HepG2 (cell line): ENCODE measurements around the gene ACSF3. TPM values are rescaled to one million over a fixed set of nuclear protein-coding genes. Genes with fewer than 3 reads are reported as not detected.
A peak's percentile ranks its signal among the peaks of the same experiment; 100 is the strongest.

Source experiments
- ARNT2 ChIP-seq: sonication (generic); formaldehyde crosslinking; IDR thresholded peaks from 2 replicates; pipeline ENCODE4 v1.8.0; 2022; ENCODE audit warnings: mild to moderate bottlenecking, low read depth, missing genetic modification reagents, moderate library complexity
- CCAR2 ChIP-seq: fragments of 200-400 bp; formaldehyde crosslinking; optimal IDR thresholded peaks from 2 replicates; pipeline ENCODE3; 2018; ENCODE audit warnings: low read depth, mild to moderate bottlenecking, low read length, moderate library complexity
- GTF3A ChIP-seq: sonication (generic); formaldehyde crosslinking; conservative IDR thresholded peaks from 2 replicates; pipeline ENCODE4 v1.4.0; 2020; ENCODE audit warnings: mild to moderate bottlenecking, missing genetic modification reagents
- KAT2B ChIP-seq: fragments of 150-350 bp; IDR thresholded peaks from 2 replicates; pipeline ENCODE4 v1.6.1; 2014; ENCODE audit warnings: low read depth, low read length, borderline replicate concordance
- MED13 ChIP-seq: sonication (generic); formaldehyde crosslinking; IDR thresholded peaks from 2 replicates; pipeline ENCODE4 v1.5.0; 2020; ENCODE audit warnings: missing genetic modification reagents
- NFYB ChIP-seq: sonication (generic); formaldehyde crosslinking; IDR thresholded peaks from 2 replicates; pipeline ENCODE4 v1.4.0; 2020; ENCODE audit warnings: missing genetic modification reagents
- PHF20 ChIP-seq: sonication (generic); formaldehyde crosslinking; IDR thresholded peaks from 2 replicates; pipeline ENCODE4 v1.5.0; 2020; ENCODE audit warnings: mild to moderate bottlenecking, missing genetic modification reagents
- PRMT3 ChIP-seq: sonication (generic); formaldehyde crosslinking; IDR thresholded peaks from 2 replicates; pipeline ENCODE4 v1.8.1; 2022; ENCODE audit warnings: low read depth, mild to moderate bottlenecking, moderate library complexity, missing genetic modification reagents, borderline replicate concordance
- RORA ChIP-seq: sonication (generic); formaldehyde crosslinking; IDR thresholded peaks from 2 replicates; pipeline ENCODE4 v1.5.0; 2020; ENCODE audit warnings: mild to moderate bottlenecking, missing genetic modification reagents, moderate library complexity
- SP2 ChIP-seq: sonication (generic); formaldehyde crosslinking; IDR thresholded peaks from 2 replicates; pipeline ENCODE4 v1.5.1; 2020; ENCODE audit warnings: mild to moderate bottlenecking, missing genetic modification reagents
- SP5 ChIP-seq: IDR thresholded peaks from 2 replicates; pipeline ENCODE4 v1.6.1; 2016; ENCODE audit warnings: low read depth, borderline replicate concordance
- SRY ChIP-seq: sonication (generic); formaldehyde crosslinking; IDR thresholded peaks from 2 replicates; pipeline ENCODE4 v1.8.0; 2022; ENCODE audit warnings: mild to moderate bottlenecking, missing genetic modification reagents
- TOPORS ChIP-seq: sonication (generic); formaldehyde crosslinking; IDR thresholded peaks from 2 replicates; pipeline ENCODE4 v1.8.0; 2023; ENCODE audit warnings: mild to moderate bottlenecking, missing genetic modification reagents
- ZFP37 ChIP-seq: sonication (generic); formaldehyde crosslinking; IDR thresholded peaks from 2 replicates; pipeline ENCODE4 v1.4.0; 2020; ENCODE audit warnings: missing genetic modification reagents, borderline replicate concordance
- ZNF816 ChIP-seq: sonication (generic); formaldehyde crosslinking; IDR thresholded peaks from 2 replicates; pipeline ENCODE4 v1.8.0; 2022; ENCODE audit warnings: missing genetic modification reagents, mild to moderate bottlenecking, borderline replicate concordance
- polyA plus RNA-seq, 8 experiments: library from polyadenylated mRNA; depleted of rRNA in 3 of 8; stranded (reverse) in 7 of 8; unstranded in 1 of 8; fragments of >200 nt; fragmentation: Illumina TruSeq in 4 of 8; extraction: Trizol in 4 of 8; gene quantifications; 2 replicates each; pipeline versions ENCODE4 v1.2.1 to v1.2.3, GENCODE V29; 2011 to 2016; ENCODE audit warnings: low read depth in 4 of 8, missing spikeins in 1 of 8, mixed read lengths in 1 of 8; ENCODE audit not compliant: insufficient read depth in 1 of 8
- total RNA-seq, 5 experiments: library from RNA; depleted of rRNA; stranded (reverse); fragments of >200 nt; fragmentation: Illumina TruSeq; extraction: Trizol; gene quantifications; 2 replicates each; pipeline ENCODE4 v1.2.3, GENCODE V29; 2016; ENCODE audit warnings: low read depth in 1 of 5
- TF ChIP-seq, protein P1 (sequence below), 2 experiments: sonication (generic) in 1 of 2; formaldehyde crosslinking in 1 of 2; IDR thresholded peaks; 2 replicates each; pipeline versions ENCODE4 v1.6.1 to v1.9.0; 2014 to 2022; ENCODE audit warnings: antibody characterized with exemption in 1 of 2, borderline replicate concordance in 1 of 2, inconsistent platforms in 1 of 2, low read depth in 1 of 2, missing genetic modification reagents in 1 of 2
- TF ChIP-seq, protein P2 (sequence below): sonication (generic); formaldehyde crosslinking; IDR thresholded peaks from 2 replicates; pipeline ENCODE4 v1.8.0; 2023; ENCODE audit warnings: mild to moderate bottlenecking, missing genetic modification reagents
- TF ChIP-seq, protein P3 (sequence below): IDR thresholded peaks from 2 replicates; pipeline ENCODE4 v1.6.1; 2016; ENCODE audit warnings: missing genetic modification reagents, missing compliant biosample characterization
- TF ChIP-seq, protein P4 (sequence below): sonication (generic); formaldehyde crosslinking; IDR thresholded peaks from 2 replicates; pipeline ENCODE4 v1.4.0; 2020; ENCODE audit warnings: missing genetic modification reagents

ACSF3 gene
- total and polyA plus RNA-seq, 2 of the 13 experiments (the other 11 are each of a cell fraction or from before 2014, with no cell fraction given), result 14.9 to 30.6 TPM

DNA sequence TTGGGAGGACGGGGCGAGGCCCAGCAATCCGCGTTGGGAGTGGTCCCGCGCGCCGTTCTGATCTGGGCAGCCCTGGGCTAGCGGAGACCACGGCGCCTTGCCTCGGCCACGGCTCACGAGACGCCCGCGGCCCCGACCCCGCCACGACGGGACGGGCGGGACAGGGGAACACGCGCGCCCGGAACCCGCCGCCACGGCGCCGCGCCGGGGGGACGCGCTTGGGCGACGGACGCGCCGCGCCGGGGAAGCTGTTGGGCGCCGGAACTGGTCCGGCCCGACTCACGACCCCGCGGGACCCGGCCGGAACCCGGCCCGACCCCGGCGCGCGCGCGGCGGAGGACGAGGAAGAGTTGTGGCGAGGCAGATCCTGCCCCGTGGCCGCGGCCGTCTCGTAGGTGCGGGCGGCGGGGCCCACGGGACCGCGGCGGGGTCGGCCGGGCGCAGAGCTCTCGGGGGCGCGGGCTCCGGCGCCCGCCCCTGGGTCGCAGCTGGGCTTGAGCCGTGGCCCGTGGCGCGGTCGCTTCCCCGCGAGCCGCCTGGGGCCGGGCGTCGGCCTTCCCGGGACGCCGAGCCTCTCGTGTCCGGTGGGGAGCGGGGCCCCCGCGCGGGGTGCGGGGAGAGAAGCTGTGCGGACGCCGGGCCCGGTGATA lies at the start of gene ACSF3 (continued):
- TF ChIP-seq, protein P1, sequence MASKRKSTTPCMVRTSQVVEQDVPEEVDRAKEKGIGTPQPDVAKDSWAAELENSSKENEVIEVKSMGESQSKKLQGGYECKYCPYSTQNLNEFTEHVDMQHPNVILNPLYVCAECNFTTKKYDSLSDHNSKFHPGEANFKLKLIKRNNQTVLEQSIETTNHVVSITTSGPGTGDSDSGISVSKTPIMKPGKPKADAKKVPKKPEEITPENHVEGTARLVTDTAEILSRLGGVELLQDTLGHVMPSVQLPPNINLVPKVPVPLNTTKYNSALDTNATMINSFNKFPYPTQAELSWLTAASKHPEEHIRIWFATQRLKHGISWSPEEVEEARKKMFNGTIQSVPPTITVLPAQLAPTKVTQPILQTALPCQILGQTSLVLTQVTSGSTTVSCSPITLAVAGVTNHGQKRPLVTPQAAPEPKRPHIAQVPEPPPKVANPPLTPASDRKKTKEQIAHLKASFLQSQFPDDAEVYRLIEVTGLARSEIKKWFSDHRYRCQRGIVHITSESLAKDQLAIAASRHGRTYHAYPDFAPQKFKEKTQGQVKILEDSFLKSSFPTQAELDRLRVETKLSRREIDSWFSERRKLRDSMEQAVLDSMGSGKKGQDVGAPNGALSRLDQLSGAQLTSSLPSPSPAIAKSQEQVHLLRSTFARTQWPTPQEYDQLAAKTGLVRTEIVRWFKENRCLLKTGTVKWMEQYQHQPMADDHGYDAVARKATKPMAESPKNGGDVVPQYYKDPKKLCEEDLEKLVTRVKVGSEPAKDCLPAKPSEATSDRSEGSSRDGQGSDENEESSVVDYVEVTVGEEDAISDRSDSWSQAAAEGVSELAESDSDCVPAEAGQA (IDR thresholded peaks at IDR 0.05; ENCODE audit: low read depth), result peak; percentile 62; the same call in 1 of the 2 replicates
- TF ChIP-seq, protein P1 (CRISPR knock-in tag; IDR thresholded peaks at IDR 0.05; ENCODE audit: borderline replicate concordance), result 0 out of 2 replicates have a peak, but pooled peaks have one; percentile 38
- TF ChIP-seq NFYB (CRISPR knock-in tag) (no peak), KAT2B (no peak), TOPORS (CRISPR knock-in tag) (peak; percentile 97), ARNT2 (peak; percentile 87), ZFP37 (no peak), SP5 (CRISPR knock-in tag) (no peak), PHF20 (CRISPR knock-in tag) (peak; percentile 94), RORA (no peak), GTF3A (CRISPR knock-in tag) (no peak), ZNF816 (CRISPR knock-in tag) (0 out of 2 replicates have a peak, but pooled peaks have one; percentile 3), SP2 (CRISPR knock-in tag) (no peak), SRY (CRISPR knock-in tag) (no peak; the same call in 1 of the 2 replicates), MED13 (CRISPR knock-in tag) (no peak), CCAR2 (no peak), PRMT3 (peak; percentile 98)
- TF ChIP-seq, protein P2, sequence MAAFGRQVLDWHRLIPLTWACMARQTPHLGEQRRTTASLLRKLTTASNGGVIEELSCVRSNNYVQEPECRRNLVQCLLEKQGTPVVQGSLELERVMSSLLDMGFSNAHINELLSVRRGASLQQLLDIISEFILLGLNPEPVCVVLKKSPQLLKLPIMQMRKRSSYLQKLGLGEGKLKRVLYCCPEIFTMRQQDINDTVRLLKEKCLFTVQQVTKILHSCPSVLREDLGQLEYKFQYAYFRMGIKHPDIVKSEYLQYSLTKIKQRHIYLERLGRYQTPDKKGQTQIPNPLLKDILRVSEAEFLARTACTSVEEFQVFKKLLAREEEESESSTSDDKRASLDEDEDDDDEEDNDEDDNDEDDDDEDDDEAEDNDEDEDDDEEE (CRISPR knock-in tag), result no peak
- TF ChIP-seq, protein P3, sequence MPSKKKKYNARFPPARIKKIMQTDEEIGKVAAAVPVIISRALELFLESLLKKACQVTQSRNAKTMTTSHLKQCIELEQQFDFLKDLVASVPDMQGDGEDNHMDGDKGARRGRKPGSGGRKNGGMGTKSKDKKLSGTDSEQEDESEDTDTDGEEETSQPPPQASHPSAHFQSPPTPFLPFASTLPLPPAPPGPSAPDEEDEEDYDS, result no peak
- TF ChIP-seq, protein P4, sequence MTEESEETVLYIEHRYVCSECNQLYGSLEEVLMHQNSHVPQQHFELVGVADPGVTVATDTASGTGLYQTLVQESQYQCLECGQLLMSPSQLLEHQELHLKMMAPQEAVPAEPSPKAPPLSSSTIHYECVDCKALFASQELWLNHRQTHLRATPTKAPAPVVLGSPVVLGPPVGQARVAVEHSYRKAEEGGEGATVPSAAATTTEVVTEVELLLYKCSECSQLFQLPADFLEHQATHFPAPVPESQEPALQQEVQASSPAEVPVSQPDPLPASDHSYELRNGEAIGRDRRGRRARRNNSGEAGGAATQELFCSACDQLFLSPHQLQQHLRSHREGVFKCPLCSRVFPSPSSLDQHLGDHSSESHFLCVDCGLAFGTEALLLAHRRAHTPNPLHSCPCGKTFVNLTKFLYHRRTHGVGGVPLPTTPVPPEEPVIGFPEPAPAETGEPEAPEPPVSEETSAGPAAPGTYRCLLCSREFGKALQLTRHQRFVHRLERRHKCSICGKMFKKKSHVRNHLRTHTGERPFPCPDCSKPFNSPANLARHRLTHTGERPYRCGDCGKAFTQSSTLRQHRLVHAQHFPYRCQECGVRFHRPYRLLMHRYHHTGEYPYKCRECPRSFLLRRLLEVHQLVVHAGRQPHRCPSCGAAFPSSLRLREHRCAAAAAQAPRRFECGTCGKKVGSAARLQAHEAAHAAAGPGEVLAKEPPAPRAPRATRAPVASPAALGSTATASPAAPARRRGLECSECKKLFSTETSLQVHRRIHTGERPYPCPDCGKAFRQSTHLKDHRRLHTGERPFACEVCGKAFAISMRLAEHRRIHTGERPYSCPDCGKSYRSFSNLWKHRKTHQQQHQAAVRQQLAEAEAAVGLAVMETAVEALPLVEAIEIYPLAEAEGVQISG (CRISPR knock-in tag), result peak; percentile 95
